Endodermal cell (in vitro differentiated cells): ENCODE results near the gene ANO6. TPM values are rescaled to one million over a fixed set of nuclear protein-coding genes. Genes with fewer than 3 reads are reported as not detected.

ENCODE experiments used
- DNase-seq: peaks from one replicate; pipeline ENCODE4 v3.0.0-alpha.2; 2017
- H3K27ac ChIP-seq: 2 replicates; pipeline ENCODE4 v1.5.1; 2013; ENCODE audit warnings: mild to moderate bottlenecking, low read depth, low read length, moderate library complexity
- H3K27me3 ChIP-seq: 2 replicates; pipeline ENCODE4 v1.6.1; 2013; ENCODE audit warnings: mild to moderate bottlenecking, low read length, moderate library complexity; ENCODE audit not compliant: insufficient read depth, control insufficient read depth, poor library complexity, severe bottlenecking
- H3K36me3 ChIP-seq: 2 replicates; pipeline ENCODE4 v1.7.0; 2013; ENCODE audit warnings: mild to moderate bottlenecking, low read length, moderate library complexity; ENCODE audit not compliant: control insufficient read depth, insufficient read depth
- H3K4me1 ChIP-seq: one replicate; pipeline ENCODE4 v1.7.0; 2013; ENCODE audit warnings: low read length; ENCODE audit not compliant: control insufficient read depth, insufficient read depth
- H3K4me3 ChIP-seq: 2 replicates; pipeline ENCODE4 v1.5.1; 2013; ENCODE audit warnings: mild to moderate bottlenecking, low read length, moderate library complexity
- H3K9ac ChIP-seq: 2 replicates; pipeline ENCODE4 v1.6.1; 2013; ENCODE audit warnings: mild to moderate bottlenecking, low read length, moderate library complexity; ENCODE audit not compliant: poor library complexity, severe bottlenecking; ENCODE audit errors: extremely low read depth
- H3K9me3 ChIP-seq: 2 replicates; pipeline ENCODE4 v1.6.1; 2013; ENCODE audit warnings: mild to moderate bottlenecking, low read length, moderate library complexity; ENCODE audit not compliant: control insufficient read depth
- H3K27ac Mint-ChIP-seq: 2 replicates; pipeline ENCODE4 v1.8.0; 2020; ENCODE audit warnings: mixed read lengths
- H3K27me3 Mint-ChIP-seq: 2 replicates; pipeline ENCODE4 v1.8.0; 2021; ENCODE audit warnings: mild to moderate bottlenecking, mixed read lengths; ENCODE audit not compliant: insufficient read depth
- H3K36me3 Mint-ChIP-seq: 2 replicates; pipeline ENCODE4 v1.8.0; 2020; ENCODE audit warnings: low read depth, mixed read lengths
- H3K4me1 Mint-ChIP-seq: 2 replicates; pipeline ENCODE4 v1.8.0; 2020; ENCODE audit warnings: mixed read lengths
- H3K4me3 Mint-ChIP-seq: 2 replicates; pipeline ENCODE4 v1.8.0; 2020; ENCODE audit warnings: mild to moderate bottlenecking, moderate library complexity, mixed read lengths
- H3K9me3 Mint-ChIP-seq: 2 replicates; pipeline ENCODE4 v1.8.0; 2020; ENCODE audit warnings: mild to moderate bottlenecking, mixed read lengths
- CTCF ChIP-seq: fragments of 200-600 bp; sonication (generic); conservative IDR thresholded peaks from 2 replicates; pipeline ENCODE4 v1.5.0; 2021; ENCODE audit warnings: antibody characterized with exemption, mild to moderate bottlenecking
- WGBS, 2 experiments: methylation state at CpG; one replicate each; pipeline versions ENCODE4 v1.1.5 to v1.1.7; 2013; ENCODE audit warnings: missing lambda C conversion rate in 2 of 2, mixed read lengths in 1 of 2; ENCODE audit not compliant: insufficient coverage in 1 of 2, insufficient read length in 1 of 2; 5-methylcytosine and 5-hydroxymethylcytosine counted together
- total RNA-seq, 2 donors: library from RNA; stranded (reverse); fragmentation: NEBNext Ultra II Directional in 1 of 2; extraction: Animal tissue kit (Norgen Biotek cat#: 25700) in 1 of 2; gene quantifications; 2 replicates in 1 of 2; 3 replicates in 1 of 2; pipeline ENCODE4 v1.2.1, GENCODE V29; 2021

The ANO6 gene
- total RNA-seq, 2 donors from 2014 or later, result 53.5 to 55.2 TPM

DNA sequence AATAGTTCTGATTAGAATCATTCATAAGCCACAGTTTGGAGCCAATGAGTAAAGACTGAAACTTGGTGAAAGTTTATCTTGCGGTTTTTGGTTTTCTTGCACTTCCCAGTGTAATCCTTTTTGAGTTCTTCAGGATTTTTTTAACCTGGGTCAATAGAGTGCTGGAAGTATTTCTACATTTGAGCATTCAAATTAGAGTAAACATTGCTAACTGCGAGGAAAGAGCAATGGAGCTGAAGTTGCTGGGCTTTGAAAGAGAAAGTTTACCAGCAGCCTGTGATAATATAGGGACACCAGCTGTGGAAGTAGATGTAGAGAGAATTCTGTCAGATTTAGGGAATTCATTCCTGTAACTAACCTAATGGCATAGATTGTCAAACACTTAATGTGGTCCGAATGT lies 30.3 kb downstream of the ANO6 start:
- peaks cover 6% of the 10 kb centered on the region for H3K9me3 Mint-ChIP-seq
- Histone ChIP-seq H3K27ac (no peak overlapping the region), H3K27me3 (no peaks in the 10 kb centered on the region), H3K9me3 (peaks cover 8% of the 10 kb centered on the region), H3K9ac (no peak overlapping the region), H3K4me1 (no peaks in the 10 kb centered on the region), H3K36me3 (no peaks in the 10 kb centered on the region), H3K4me3 (no peak overlapping the region)
- H3K36me3 Mint-ChIP-seq, result peaks cover 13% of the 10 kb centered on the region
- peaks cover 18% of the 10 kb centered on the region for H3K4me1 Mint-ChIP-seq
- no peak overlapping the region for H3K27ac Mint-ChIP-seq
- H3K4me3 Mint-ChIP-seq, result no peak overlapping the region
- no peak for DNase-seq
- TF ChIP-seq CTCF, result no peak
- WGBS, 2 experiments, result 95 to 100% methylated on average over 3 of the region's 3 CpGs
- no peaks in the 10 kb centered on the region for H3K27me3 Mint-ChIP-seq

- Histone ChIP-seq H3K4me3 (no peak overlapping the region), H3K9ac (no peak overlapping the region), H3K9me3 (peaks cover 8% of the 10 kb centered on the region), H3K27me3 (no peaks in the 10 kb centered on the region), H3K4me1 (no peaks in the 10 kb centered on the region), H3K27ac (no peak overlapping the region), H3K36me3 (no peaks in the 10 kb centered on the region)
- no peak overlapping the region for H3K4me3 Mint-ChIP-seq
- H3K4me1 Mint-ChIP-seq, result peaks cover 12% of the 10 kb centered on the region
- H3K27ac Mint-ChIP-seq, result no peak overlapping the region
- H3K27me3 Mint-ChIP-seq, result no peaks in the 10 kb centered on the region
- DNase-seq, result no peak
- peaks cover 6% of the 10 kb centered on the region for H3K9me3 Mint-ChIP-seq
- H3K36me3 Mint-ChIP-seq, result peaks cover 11% of the 10 kb centered on the region
- TF ChIP-seq CTCF, result no peak
Observed at GRCh38 chr12:45247589-45247988, 31.7 kb downstream of the ANO6 start.

DNA sequence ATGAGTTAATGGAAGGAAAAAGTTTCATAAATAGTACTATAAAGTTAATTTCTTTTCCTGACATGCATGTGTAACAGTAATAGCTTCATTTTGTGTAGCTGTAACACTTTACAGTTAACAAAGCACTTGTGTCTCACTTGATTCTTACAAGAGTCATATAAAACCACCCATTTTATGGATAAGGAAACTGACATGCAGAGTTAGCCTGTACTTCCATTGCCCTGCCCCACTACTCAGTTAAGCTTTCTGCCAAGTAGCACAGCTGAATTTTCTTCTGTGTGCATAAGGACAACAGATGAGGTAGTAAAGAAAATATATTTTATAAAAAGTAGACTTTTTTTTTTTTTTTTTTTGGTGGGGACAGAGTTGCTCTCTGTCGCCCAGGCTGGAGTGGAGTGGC lies 32.2 kb downstream of the ANO6 start:
- H3K9ac ChIP-seq, result no peak overlapping the region
- H3K27ac ChIP-seq, result no peak overlapping the region
- WGBS, 2 experiments, result 100% methylated on average over 1 of the region's 1 CpG; no CpG with 5 or more reads in 1 of the 2 experiments
- no peaks in the 10 kb centered on the region for H3K36me3 ChIP-seq
- peaks cover 17% of the 10 kb centered on the region for H3K4me1 Mint-ChIP-seq
- H3K27me3 ChIP-seq, result no peaks in the 10 kb centered on the region
- H3K9me3 Mint-ChIP-seq, result peaks cover 6% of the 10 kb centered on the region
- no peaks in the 10 kb centered on the region for H3K27me3 Mint-ChIP-seq
- H3K4me3 Mint-ChIP-seq, result no peak overlapping the region
- no peak for TF ChIP-seq CTCF
- no peak for DNase-seq
- peaks cover 11% of the 10 kb centered on the region for H3K36me3 Mint-ChIP-seq
- peaks cover 8% of the 10 kb centered on the region for H3K9me3 ChIP-seq
- H3K4me1 ChIP-seq, result no peaks in the 10 kb centered on the region
- no peak overlapping the region for H3K4me3 ChIP-seq
- no peak overlapping the region for H3K27ac Mint-ChIP-seq
